ENCODE results near the gene CRTC3. TPM values are rescaled to one million over a fixed set of nuclear protein-coding genes. Genes with fewer than 3 reads are reported as not detected.

Gene CRTC3
- total and polyA plus RNA-seq, 2 donors (not counting 3 experiments of a cell fraction or from before 2014, with no cell fraction given), result 16.2 to 26.4 TPM

GRCh38 chr15:90600954-90601353 is 71.2 kb downstream of the CRTC3 start:
- ChIA-PET CTCF (interaction anchor here (0.6 kb wide), 1 partner anchor 218 kb away, joined by 3 read pairs; no protein-coding TSS in a partner anchor), POLR2A (no interaction called here)
- Histone ChIP-seq H3K4me2 (ENCODE audit: insufficient read depth, low read length) (no peak overlapping the region), H3K9me3 (replicated peaks; ENCODE audit: control insufficient read depth, insufficient read depth, low read length) (no peaks in the 10 kb centered on the region), H3K9ac (replicated peaks; ENCODE audit: extremely low read depth, insufficient read depth, low read length) (no peak overlapping the region), H3K36me3 (ENCODE audit: control insufficient read depth in 2 of 2, extremely low read depth in 1 of 2, insufficient read depth in 2 of 2, low read length in 2 of 2) (no peaks in the 10 kb centered on the region), H3K27me3 (ENCODE audit: control insufficient read depth in 2 of 2, insufficient read depth in 2 of 2, low read length in 2 of 2) (no peaks in the 10 kb centered on the region), H3K4me1 (ENCODE audit: control insufficient read depth, extremely low read depth, insufficient read depth, low read length) (peaks cover 3% of the 10 kb centered on the region), H3K79me2 (ENCODE audit: control insufficient read depth, insufficient read depth, low read length) (no peaks in the 10 kb centered on the region), H3K27ac (ENCODE audit: insufficient read depth, low read depth, low read length) (no peak overlapping the region), H3K4me3 (replicated peaks in 1 of 3; ENCODE audit: insufficient read depth in 1 of 3, low read depth in 1 of 3, low read length in 3 of 3) (no peak overlapping the region), H4K20me1 (replicated peaks; ENCODE audit: control insufficient read depth, extremely low read depth, insufficient read depth, low read length) (no peaks in the 10 kb centered on the region), H2AFZ (ENCODE audit: low read depth, low read length) (no peak overlapping the region), H3K9me1 (replicated peaks; ENCODE audit: control insufficient read depth, extremely low read depth, insufficient read depth, low read length) (no peaks in the 10 kb centered on the region)
- no peak for DNase-seq (ENCODE audit: low read depth, low spot score)
- FAIRE-seq, result no peak
- dilution Hi-C loops (cut with MboI; ENCODE audit: extremely low pct_ligation_motif_present, low sequenced_read_pairs), result no loop called here
- TF ChIP-seq JUN (IDR thresholded peaks at IDR 0.05; ENCODE audit: borderline replicate concordance, insufficient read depth, insufficient read length, low read depth) (no peak), GATA2 (IDR thresholded peaks at IDR 0.05; ENCODE audit: insufficient read depth, insufficient read length, low read depth, low read length) (no peak), POLR2A (IDR thresholded peaks at IDR 0.05; ENCODE audit: low read depth, low read length) (no peak), POLR2AphosphoS5 (IDR thresholded peaks at IDR 0.05; ENCODE audit: insufficient read depth, low read depth, low read length) (no peak), MYC (IDR thresholded peaks at IDR 0.05; ENCODE audit: low read depth, low read length) (no peak), MAX (IDR thresholded peaks at IDR 0.05; ENCODE audit: insufficient read depth, insufficient read length) (no peak), EZH2 (IDR thresholded peaks at IDR 0.05; ENCODE audit: borderline replicate concordance, low read depth, low read length, severe bottlenecking) (no peak), FOS (IDR thresholded peaks at IDR 0.05; ENCODE audit: borderline replicate concordance, insufficient read depth, low read length) (no peak)
- TF ChIP-seq, protein P1, sequence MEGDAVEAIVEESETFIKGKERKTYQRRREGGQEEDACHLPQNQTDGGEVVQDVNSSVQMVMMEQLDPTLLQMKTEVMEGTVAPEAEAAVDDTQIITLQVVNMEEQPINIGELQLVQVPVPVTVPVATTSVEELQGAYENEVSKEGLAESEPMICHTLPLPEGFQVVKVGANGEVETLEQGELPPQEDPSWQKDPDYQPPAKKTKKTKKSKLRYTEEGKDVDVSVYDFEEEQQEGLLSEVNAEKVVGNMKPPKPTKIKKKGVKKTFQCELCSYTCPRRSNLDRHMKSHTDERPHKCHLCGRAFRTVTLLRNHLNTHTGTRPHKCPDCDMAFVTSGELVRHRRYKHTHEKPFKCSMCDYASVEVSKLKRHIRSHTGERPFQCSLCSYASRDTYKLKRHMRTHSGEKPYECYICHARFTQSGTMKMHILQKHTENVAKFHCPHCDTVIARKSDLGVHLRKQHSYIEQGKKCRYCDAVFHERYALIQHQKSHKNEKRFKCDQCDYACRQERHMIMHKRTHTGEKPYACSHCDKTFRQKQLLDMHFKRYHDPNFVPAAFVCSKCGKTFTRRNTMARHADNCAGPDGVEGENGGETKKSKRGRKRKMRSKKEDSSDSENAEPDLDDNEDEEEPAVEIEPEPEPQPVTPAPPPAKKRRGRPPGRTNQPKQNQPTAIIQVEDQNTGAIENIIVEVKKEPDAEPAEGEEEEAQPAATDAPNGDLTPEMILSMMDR (IDR thresholded peaks at IDR 0.05; ENCODE audit: extremely low read depth in 1 of 2, insufficient read depth in 1 of 2, low read depth in 1 of 2, low read length in 2 of 2), result no peak
- intact Hi-C loops (cut with micrococcal nuclease), result no loop called here
- no TSS peak for BruUV-seq (replicated peaks)
